HG02884 (cell line): ENCODE measurements around the gene SNX9.
"Not testable (repeated sequence)": the region's sequence is repeated elsewhere in the genome, so short reads cannot be mapped to it uniquely, and the experiment has no call there.

ENCODE experiments used
- ATAC-seq: cut with Tn5 transposase; IDR thresholded peaks from one replicate; pipeline ENCODE4 v1.9.1; 2021; ENCODE audit warnings: mild to moderate bottlenecking, moderate library complexity; ENCODE audit not compliant: unreplicated experiment

Gene SNX9

DNA sequence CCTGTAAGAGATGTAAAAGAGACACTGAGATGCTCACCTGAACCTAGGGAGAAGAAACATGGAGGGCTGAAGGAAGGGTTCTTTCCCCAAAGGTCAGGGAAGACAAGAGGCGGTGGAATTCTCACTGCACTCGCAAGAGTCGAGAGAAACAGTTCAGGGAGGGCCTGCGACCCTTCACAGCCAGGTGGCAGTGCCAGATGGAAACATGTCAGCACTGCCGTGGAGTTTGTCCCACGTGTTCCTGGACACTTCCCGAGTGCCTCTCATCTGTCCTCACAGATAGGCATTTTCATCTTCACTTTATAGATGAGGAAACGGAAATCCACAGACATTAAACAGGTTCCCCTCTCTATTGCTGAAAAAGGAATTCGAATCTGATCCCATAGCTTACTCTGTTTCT, 88.2 kb downstream of the SNX9 start:
- no peak for ATAC-seq

DNA sequence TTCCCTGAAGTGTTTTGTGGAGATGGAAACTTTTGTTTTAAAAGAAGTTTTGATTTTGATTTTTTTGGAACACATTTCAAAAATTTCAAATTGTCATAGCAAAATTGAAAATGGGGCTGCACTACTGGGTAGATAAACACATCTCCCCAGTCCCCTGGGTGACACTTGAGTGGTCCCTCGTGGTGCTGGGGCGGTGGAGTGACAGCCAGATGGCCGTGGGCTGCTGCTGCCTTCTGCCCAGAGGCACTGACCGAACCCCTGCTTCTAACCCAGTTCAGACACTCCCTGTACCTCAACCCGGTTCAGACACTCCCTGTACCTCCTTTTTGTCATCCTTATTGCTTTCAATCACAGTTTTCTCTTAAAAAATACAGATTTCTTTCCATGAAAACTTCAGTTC, 88.7 kb downstream of the SNX9 start:
- no peak for ATAC-seq

DNA sequence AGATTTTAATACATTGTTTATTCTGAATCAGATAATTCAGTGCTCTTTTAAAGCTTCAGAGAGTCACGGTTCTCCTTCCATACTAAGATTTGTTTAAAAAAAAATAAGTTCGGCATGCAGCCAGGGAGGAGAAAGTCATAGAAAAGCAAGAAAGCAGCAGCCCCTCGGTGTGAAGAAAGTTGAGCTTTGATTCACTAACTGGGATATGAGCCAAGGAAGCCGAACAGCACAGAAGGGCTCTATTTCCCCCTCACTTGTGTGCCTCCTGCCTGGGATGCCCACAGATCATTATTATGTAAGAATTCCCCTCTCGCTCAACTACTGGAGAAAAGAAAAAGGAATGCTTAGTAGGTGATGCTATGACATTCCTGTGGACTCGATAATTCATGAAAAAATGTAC, 89.3 kb downstream of the SNX9 start:
- ATAC-seq = no peak

DNA sequence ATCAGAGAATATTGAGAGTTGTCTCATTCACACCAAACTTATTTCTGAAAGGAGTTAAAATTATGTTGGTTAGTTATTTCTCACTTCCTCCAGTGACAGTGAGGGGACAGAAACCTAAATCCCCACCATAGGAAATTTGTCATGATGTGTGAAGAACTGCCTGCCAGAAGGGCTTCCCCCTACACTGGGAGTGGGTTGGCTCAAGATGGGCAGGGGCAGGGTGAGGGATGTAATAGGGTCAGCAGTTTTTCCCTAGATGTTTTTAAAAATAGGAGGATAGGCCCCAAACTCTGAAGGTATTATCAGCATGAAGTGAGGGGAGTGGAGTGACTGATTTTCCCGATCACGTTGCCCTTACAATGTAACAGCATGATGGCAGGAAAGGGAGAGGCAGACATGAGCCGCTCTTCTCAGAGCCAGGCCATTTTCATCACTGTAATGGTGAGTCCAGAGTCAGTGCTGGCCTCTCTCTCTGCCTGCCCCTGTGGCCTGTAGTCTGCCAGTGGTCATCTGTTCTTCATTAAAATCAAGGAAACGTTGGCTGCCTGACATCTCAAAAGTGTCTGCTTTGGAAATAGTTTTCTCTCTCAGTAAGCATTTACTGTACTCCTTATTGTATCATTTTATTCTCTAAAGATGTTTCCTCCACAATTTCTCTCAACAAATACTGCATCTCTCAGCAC, 98.8 kb downstream of the SNX9 start:
- no peak for ATAC-seq

- ATAC-seq = no peak
These were observed 102.7 kb downstream of the SNX9 start for GRCh38 chr6:157925771-157926170.

- ATAC-seq = no peak
These were observed 104.0 kb downstream of the SNX9 start for GRCh38 chr6:157927011-157927410.

DNA sequence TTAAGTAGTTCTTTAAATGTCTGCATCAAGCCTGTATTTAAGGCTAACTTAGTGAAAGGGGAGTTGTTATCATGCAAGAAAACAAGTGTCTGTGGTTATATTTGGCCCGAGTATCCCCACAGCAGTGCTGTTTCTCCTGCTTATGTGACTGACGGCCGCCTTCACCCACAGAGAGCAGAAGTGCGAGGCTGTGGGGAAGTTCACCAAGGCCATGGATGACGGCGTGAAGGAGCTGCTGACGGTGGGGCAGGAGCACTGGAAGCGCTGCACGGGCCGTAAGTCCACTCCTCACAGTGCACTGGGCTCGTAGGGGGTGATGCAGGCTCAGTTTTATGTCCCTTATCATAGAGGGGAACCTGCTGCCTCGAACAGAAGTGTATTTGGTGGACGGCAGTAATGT, 105.4 kb downstream of the SNX9 start:
- no peak for ATAC-seq

DNA sequence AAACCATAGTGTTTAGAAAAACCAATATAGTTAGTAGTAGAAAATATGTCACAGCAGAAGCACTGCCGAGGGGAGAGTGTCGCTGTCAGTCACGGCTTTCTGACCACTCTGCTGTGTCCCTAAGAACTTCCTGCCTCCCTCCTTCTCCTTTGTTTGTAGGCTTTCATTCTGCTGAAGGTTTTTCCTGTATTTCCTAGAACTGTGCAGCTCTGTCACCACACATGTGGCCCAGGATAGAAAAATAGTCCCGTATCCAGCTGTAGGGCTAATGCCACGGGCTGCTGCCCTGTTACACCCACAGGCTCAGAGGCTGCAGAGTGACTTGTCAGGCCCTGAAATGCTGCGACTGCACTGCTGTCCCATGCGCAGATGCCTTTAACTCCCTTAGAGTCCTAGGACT, 106.0 kb downstream of the SNX9 start:
- ATAC-seq = no peak

DNA sequence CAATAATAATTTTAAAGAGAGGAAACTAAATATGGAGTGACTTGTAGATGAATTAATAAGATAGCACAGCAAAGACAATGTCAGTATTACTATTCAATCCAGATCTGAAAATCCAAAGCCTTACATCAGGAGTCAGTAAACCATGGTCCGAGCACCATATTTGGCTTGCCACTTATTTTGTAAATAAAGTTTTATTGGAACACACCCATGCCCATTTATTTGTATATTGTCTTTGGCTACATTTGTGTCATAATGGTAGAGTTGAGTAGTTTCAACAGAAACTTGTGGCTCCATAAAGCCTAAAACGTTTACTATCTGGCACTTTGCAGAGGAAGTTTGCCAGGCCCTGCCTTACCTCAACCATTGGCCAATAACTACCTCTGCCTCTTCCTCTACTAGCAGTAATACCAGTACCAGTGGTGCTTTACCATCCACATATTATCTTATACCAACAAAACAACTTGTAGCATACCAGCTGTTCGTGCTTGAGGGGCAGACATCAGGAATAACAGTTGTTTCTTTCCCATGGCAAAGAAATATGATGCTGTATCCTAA, 106.8 kb downstream of the SNX9 start:
- ATAC-seq = no peak

DNA sequence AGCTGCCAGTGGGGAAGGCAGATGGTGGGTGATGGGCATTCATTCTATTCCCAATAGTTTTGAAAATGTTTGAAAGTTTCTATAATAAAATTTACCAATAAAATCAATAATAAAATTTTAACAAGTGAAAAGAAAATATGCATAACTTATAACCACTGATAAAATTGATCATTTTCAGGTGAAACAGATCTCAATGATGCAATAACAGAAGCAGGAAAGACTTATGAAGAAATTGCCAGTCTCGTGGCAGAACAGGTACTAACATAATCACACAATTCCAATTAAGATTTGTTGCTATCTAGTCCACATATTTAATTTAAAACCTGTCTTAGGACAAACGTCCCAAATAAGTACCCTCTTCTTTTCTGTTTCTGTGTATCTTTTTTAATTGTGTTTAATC, 112.7 kb downstream of the SNX9 start:
- no peak for ATAC-seq

- no peak for ATAC-seq
These were observed 114.3 kb downstream of the SNX9 start for GRCh38 chr6:157937318-157937717.

GRCh38 chr6:157937916-157938315, 114.9 kb downstream of the SNX9 start:
- ATAC-seq = no peak

- not testable (repeated sequence) for ATAC-seq
These were observed 117.5 kb downstream of the SNX9 start for GRCh38 chr6:157940375-157941036.

DNA sequence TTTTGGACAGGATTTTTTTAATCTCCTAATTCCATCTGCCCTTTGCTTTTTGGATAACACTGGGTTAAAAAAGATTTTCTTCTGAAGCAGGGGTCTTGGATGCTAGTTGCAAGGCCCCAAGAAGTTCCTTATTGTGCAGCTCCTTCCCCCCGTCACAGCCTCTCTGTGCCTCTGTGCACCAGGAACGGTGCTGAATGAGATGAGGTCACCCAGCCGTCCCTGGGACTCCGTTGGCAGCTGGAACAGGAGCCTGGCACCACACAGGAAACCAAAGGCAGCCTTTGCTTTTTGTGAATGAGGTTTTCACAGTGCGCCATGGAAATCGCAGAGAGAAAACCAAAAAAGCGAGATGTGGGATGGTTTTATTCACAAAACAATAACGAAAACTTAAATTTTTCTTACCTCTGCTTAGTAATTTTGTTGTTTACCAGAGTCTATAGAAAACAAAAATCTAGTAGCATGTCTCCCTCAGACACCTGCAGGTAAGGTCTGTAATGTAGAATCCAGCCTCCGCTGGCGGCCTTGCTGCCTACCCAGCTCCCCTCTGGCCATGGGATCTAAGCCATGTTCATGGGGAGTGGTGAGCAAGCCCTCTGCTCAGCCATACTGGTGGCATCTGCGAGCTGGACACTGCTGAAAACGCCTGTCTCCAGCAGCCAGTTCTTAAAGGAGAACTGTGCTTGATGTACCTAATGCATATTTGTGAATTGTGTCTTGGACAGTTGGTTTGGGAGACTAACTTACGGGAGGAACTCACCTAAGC, 118.2 kb downstream of the SNX9 start:
- no peak for ATAC-seq

- no peak for ATAC-seq
These were observed 119.3 kb downstream of the SNX9 start for GRCh38 chr6:157942351-157942750.

- no peak for ATAC-seq
These were observed 120.4 kb downstream of the SNX9 start for GRCh38 chr6:157943249-157943963.

GRCh38 chr6:157943964-157944283, 120.9 kb downstream of the SNX9 start:
- no peak for ATAC-seq

- no peak for ATAC-seq
These were observed 122.2 kb downstream of the SNX9 start for GRCh38 chr6:157944983-157945931.

- ATAC-seq = no peak
These were observed 123.1 kb downstream of the SNX9 start for GRCh38 chr6:157946053-157946617.
